Peyer's patch (tissue), 4 donors: ENCODE measurements around the gene PKIG. TPM values are rescaled to one million over a fixed set of nuclear protein-coding genes. Genes with fewer than 3 reads are reported as not detected.

ENCODE experiments used
- DNase-seq, 3 donors: peaks; one replicate each; pipeline ENCODE4 v3.0.0-alpha.2; 2017 to 2019
- H3K27ac ChIP-seq, 4 donors: fragments of 200-600 bp; sonication (generic); one replicate each; pipeline ENCODE4 v1.5.1; 2016 to 2019
- H3K27me3 ChIP-seq, 2 donors: fragments of 200-600 bp; sonication (generic); one replicate each; pipeline ENCODE4 v1.5.1; 2019
- H3K36me3 ChIP-seq, 3 donors: fragments of 200-600 bp; sonication (generic); one replicate each; pipeline ENCODE4 v1.5.1; 2016 to 2019
- H3K4me1 ChIP-seq, 4 donors: fragments of 200-600 bp; sonication (generic); one replicate each; pipeline ENCODE4 v1.5.1; 2016 to 2019
- H3K4me3 ChIP-seq, 4 donors: fragments of 200-600 bp; sonication (generic); 1 replicate in 3 of 4; 2 replicates in 1 of 4; pipeline ENCODE4 v1.5.1; 2016 to 2019; ENCODE audit warnings: mild to moderate bottlenecking in 1 of 4
- H3K9me3 ChIP-seq, 4 donors: fragments of 200-600 bp; sonication (generic); one replicate each; pipeline ENCODE4 v1.5.1; 2016 to 2019; ENCODE audit warnings: mild to moderate bottlenecking in 1 of 4
- POLR2A ChIP-seq, 2 donors: fragments of 450-650 bp; IDR thresholded peaks; one replicate each; pipeline ENCODE4 v1.5.1; 2017; ENCODE audit warnings: antibody characterized with exemption in 2 of 2, mild to moderate bottlenecking in 2 of 2, moderate library complexity in 2 of 2
- total RNA-seq, 4 donors: library from RNA; depleted of rRNA; stranded (reverse); fragments of >200 nt; gene quantifications; one replicate each; pipeline ENCODE4 v1.1.0, GENCODE V29; 2016
- TF ChIP-seq, protein P1 (sequence below), 6 experiments: fragments of 450-650 bp in 4 of 6; fragments of 200-600 bp in 2 of 6; sonication (generic) in 1 of 6; IDR thresholded peaks; one replicate each; pipeline ENCODE4 v1.5.1; 2017 to 2019; ENCODE audit warnings: antibody characterized with exemption in 6 of 6, mild to moderate bottlenecking in 3 of 6, moderate library complexity in 1 of 6

PKIG gene
- total RNA-seq, 4 donors from 2014 or later, result 27.9 to 60.2 (median 28.3) TPM

DNA sequence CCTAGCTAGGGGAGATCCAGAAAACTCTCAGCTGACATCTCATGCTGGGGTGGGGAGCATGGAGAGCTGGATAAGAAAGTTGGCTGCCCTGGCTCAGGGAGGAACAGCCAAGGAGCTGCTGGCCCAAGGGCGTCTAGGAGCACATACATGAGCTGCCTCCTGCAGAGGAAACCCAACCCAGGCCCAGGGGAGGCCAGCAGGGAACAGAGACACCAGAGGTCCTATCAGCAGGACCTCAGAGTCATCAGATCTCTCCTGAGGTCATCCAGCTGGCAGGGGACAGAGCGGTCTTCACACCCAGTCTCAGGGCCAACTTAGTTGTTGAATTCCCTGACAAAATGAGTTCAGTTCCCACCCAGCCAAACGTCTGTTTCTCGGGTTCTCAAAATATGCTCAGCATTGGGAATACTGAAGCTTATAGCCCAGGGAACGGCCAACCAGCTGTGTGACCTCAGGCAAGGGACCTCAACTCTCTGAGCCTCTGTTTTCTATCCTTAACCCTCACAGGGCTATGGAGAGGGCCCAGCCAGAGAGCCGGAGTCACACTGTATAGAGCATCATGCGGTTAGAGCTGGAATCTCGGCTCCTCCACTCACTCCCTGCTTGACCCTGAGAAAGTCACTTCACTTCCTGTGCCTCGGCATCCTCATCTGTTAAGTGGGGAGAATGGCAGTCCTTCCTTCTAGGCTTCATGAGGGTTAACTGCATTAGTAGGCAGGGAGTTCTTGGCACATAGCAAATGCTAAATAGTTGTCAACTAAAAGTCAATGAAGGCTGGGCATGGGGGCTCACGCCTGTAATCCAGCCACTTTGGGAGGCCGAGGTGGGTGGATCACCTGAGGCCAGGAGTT is 55.4 kb downstream of the PKIG start:
- no peak overlapping the region for H3K4me3 ChIP-seq
- no peak overlapping the region for H3K27ac ChIP-seq
- peaks cover 0 to 10% (median 6%) of the 10 kb centered on the region in 4 donors for H3K4me1 ChIP-seq
- no peaks in the 10 kb centered on the region for H3K27me3 ChIP-seq
- peaks cover 0 to 9% (median 0%) of the 10 kb centered on the region in 3 donors for H3K36me3 ChIP-seq
- H3K9me3 ChIP-seq, result no peaks in the 10 kb centered on the region
- no peak for DNase-seq
- TF ChIP-seq POLR2A (IDR thresholded peaks at IDR 0.05), result no peak
- TF ChIP-seq, protein P1, sequence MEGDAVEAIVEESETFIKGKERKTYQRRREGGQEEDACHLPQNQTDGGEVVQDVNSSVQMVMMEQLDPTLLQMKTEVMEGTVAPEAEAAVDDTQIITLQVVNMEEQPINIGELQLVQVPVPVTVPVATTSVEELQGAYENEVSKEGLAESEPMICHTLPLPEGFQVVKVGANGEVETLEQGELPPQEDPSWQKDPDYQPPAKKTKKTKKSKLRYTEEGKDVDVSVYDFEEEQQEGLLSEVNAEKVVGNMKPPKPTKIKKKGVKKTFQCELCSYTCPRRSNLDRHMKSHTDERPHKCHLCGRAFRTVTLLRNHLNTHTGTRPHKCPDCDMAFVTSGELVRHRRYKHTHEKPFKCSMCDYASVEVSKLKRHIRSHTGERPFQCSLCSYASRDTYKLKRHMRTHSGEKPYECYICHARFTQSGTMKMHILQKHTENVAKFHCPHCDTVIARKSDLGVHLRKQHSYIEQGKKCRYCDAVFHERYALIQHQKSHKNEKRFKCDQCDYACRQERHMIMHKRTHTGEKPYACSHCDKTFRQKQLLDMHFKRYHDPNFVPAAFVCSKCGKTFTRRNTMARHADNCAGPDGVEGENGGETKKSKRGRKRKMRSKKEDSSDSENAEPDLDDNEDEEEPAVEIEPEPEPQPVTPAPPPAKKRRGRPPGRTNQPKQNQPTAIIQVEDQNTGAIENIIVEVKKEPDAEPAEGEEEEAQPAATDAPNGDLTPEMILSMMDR (IDR thresholded peaks at IDR 0.05), result no peak

DNA sequence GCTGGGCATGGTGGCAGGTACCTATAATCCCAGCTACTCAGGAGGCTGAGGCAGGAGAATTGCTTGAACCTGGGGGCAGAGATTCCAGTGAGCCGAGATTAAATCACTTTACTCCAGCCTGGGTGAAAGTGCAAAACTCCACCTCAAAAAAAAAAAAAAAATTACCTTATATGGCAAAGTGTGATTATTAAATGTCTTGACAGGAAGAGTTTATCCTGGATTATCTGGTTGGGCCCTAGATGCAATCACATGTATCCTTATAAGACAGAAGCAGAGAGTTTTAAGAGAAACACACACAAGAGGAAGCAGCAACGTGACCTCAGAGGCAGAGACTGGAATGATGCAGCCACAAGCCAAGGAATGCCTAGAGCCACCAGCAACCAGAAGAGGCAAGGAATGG is 58.1 kb downstream of the PKIG start:
- Histone ChIP-seq H3K27ac (no peak overlapping the region), H3K36me3 (no peaks in the 10 kb centered on the region), H3K9me3 (no peaks in the 10 kb centered on the region), H3K4me1 (peaks cover 0 to 32% (median 21%) of the 10 kb centered on the region in 4 donors), H3K4me3 (no peak overlapping the region), H3K27me3 (no peaks in the 10 kb centered on the region)
- TF ChIP-seq, protein P1 (IDR thresholded peaks at IDR 0.05), result no peak
- no peak for TF ChIP-seq POLR2A (IDR thresholded peaks at IDR 0.05)
- DNase-seq, result no peak

DNA sequence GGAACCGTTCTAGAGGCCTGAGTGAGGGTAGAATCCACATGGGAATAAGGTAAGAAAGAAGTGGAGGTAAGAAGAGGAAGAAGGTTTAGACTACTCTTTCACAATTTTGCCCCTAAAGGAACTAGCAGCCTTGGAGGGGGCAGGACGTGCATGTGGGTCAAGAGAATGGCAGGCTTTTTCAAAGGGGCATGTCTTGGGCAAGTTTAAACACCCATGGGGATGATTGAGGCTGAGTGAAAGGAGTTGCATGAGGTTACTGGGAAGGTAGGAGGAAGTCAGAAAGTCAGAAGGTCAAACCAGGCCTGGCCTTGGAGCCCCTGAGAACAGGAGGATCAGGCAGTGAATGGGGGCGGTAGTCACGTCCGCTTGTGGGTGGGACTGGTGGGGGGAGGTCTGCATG is 58.9 kb downstream of the PKIG start:
- Histone ChIP-seq H3K4me3 (no peak overlapping the region), H3K36me3 (no peaks in the 10 kb centered on the region), H3K9me3 (no peaks in the 10 kb centered on the region), H3K27me3 (no peaks in the 10 kb centered on the region), H3K27ac (peak overlapping the region in 2 of 4 donors; percentile 81 to 82), H3K4me1 (peaks cover 0 to 40% (median 29%) of the 10 kb centered on the region in 4 donors)
- TF ChIP-seq, protein P1 (IDR thresholded peaks at IDR 0.05), result no peak
- no peak for TF ChIP-seq POLR2A (IDR thresholded peaks at IDR 0.05)
- DNase-seq, result no peak

DNA sequence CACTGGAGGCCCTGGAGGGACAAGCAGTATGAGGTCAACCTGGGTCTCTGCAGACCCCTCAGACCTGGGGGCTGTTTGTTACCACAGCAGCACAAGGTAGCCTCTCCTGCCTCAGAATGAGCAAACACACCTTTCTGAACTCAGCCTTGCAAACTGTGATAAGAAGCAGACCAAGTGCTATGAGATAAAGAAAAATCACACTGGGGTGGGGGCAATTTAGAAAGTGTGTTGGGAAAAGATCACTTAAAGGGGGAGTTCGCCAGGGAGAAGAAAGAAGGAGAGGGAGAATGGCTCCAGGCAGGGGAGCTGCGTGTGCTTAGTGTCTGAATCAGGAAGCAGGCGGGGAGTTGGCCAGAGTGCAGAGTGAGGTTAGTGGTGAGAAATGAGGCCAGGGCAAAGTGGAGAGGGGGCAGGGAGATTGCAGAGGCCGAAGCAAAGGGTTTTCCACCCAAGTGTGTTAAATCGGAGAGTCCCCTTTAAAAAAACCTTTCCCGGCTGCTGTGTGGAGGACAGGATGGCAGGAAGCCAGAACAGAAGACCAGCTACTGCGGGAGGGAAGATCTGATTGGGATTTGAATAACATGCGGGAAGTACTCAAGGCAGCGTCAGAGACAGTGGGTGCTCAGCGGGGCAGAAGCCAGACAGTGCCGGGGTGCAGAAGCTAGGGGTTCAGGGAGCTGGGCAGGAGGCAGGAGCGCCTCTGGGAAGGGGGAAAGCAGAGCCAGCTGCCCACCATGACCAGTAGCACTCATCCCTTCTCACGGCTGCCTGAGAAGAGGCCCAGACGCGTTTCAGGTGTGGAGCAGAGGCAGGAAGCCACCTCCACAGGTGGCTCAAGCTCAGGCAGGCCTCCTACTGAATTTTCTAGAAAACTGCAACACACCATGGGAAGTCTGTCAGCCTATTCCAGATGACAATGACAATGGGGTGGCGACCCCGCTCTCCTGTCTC is 60.1 kb downstream of the PKIG start:
- peak; percentile 75 to 85 (median 75) for DNase-seq
- H3K4me3 ChIP-seq, result peak overlapping the region in 2 of 4 donors; percentile 7 to 25
- no peaks in the 10 kb centered on the region for H3K27me3 ChIP-seq
- no peak for TF ChIP-seq POLR2A (IDR thresholded peaks at IDR 0.05)
- TF ChIP-seq, protein P1 (IDR thresholded peaks at IDR 0.05), result peak in 3 of 6 experiments; percentile 3 to 16 (median 3)
- no peaks in the 10 kb centered on the region for H3K9me3 ChIP-seq
- H3K36me3 ChIP-seq, result no peaks in the 10 kb centered on the region
- peak overlapping the region; percentile 76 to 82 (median 78) for H3K27ac ChIP-seq
- peaks cover 0 to 51% (median 35%) of the 10 kb centered on the region in 4 donors for H3K4me1 ChIP-seq

DNA sequence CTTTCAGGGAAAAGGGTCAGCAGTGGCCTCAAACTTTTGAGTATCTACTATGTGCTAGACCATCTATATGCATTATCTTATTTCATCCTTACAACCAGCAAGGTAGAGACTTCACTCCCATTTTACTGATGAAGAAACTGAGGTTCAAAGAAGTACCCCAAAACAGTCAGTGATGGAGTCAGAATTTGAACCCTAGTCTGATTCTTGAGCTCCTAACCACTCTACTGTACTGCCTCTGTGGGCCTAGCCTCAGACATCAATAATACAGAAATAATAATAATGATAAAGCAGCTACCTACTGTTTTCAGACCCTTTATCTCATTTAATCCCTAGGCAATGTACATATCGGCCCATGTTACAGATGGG is 60.8 kb downstream of the PKIG start:
- no peak overlapping the region for H3K4me3 ChIP-seq
- no peaks in the 10 kb centered on the region for H3K36me3 ChIP-seq
- DNase-seq, result no peak
- H3K9me3 ChIP-seq, result no peaks in the 10 kb centered on the region
- H3K27me3 ChIP-seq, result no peaks in the 10 kb centered on the region
- no peak for TF ChIP-seq POLR2A (IDR thresholded peaks at IDR 0.05)
- TF ChIP-seq, protein P1 (IDR thresholded peaks at IDR 0.05), result no peak
- peaks cover 0 to 51% (median 37%) of the 10 kb centered on the region in 4 donors for H3K4me1 ChIP-seq
- peak overlapping the region; percentile 76 to 82 (median 78) for H3K27ac ChIP-seq
